HEK293 (cell line): ENCODE data around the gene UBAC2.

ENCODE experiments used
- CTCF ChIA-PET: fragments of 350-600 bp; formaldehyde crosslinking; extraction: SDS; loops from one replicate; lab custom pipeline; 2021; ENCODE audit warnings: antibody characterized with exemption; lab: Yijun Ruan, JAX
- POLR2A ChIA-PET: fragments of 300-600 bp; formaldehyde crosslinking; extraction: SDS; loops from one replicate; lab custom pipeline; 2020; ENCODE audit warnings: antibody characterized with exemption, inconsistent platforms; lab: Yijun Ruan, JAX
- H3K27ac ChIP-seq: fragments of 200-500 bp; sonication (Bioruptor generic); 2 replicates; pipeline ENCODE4 v1.5.1; 2014; ENCODE audit warnings: low read depth, low read length, control low read depth, inconsistent platforms; ENCODE audit errors: extremely low read depth
- H3K36me3 ChIP-seq, 2 experiments: fragments of 200-500 bp in 1 of 2; sonication (Bioruptor generic) in 1 of 2; 1 replicate in 1 of 2; 2 replicates in 1 of 2; pipeline ENCODE4 v1.5.1; 2014 to 2017; ENCODE audit warnings: inconsistent platforms in 2 of 2, low read length in 2 of 2; ENCODE audit not compliant: control insufficient read depth in 2 of 2, insufficient read depth in 1 of 2
- H3K4me1 ChIP-seq: fragments of 200-500 bp; sonication (Bioruptor generic); 2 replicates; pipeline ENCODE4 v1.5.1; 2014; ENCODE audit warnings: mild to moderate bottlenecking, low read length, inconsistent platforms; ENCODE audit not compliant: control insufficient read depth, insufficient read depth
- H3K4me3 ChIP-seq: 2 replicates; pipeline ENCODE4 v1.5.1; 2011; ENCODE audit warnings: low read depth, mild to moderate bottlenecking, control low read depth, low read length, moderate library complexity
- H3K9me3 ChIP-seq: fragments of 200-500 bp; sonication (Bioruptor generic); 2 replicates; pipeline ENCODE4 v1.5.1; 2014; ENCODE audit warnings: low read depth, low read length, inconsistent platforms; ENCODE audit not compliant: control insufficient read depth, insufficient read depth
- BCL6B ChIP-seq: fragments of 450-650 bp; formaldehyde crosslinking; IDR thresholded peaks from 2 replicates; pipeline ENCODE4 v1.5.1; 2017; ENCODE audit warnings: missing biosample characterization, missing genetic modification characterization
- GLI2 ChIP-seq: fragments of 450-650 bp; formaldehyde crosslinking; IDR thresholded peaks from 2 replicates; pipeline ENCODE4; 2017; ENCODE audit warnings: missing biosample characterization, missing genetic modification characterization, low read depth, borderline replicate concordance
- SP7 ChIP-seq: fragments of 450-650 bp; formaldehyde crosslinking; IDR thresholded peaks from 2 replicates; pipeline ENCODE4 v1.5.1; 2016; ENCODE audit warnings: missing biosample characterization, missing genetic modification characterization
- TSHZ1 ChIP-seq: fragments of 450-650 bp; formaldehyde crosslinking; IDR thresholded peaks from 2 replicates; pipeline ENCODE4 v1.5.1; 2016; ENCODE audit warnings: missing biosample characterization, missing genetic modification characterization, borderline replicate concordance
- ZBTB10 ChIP-seq: fragments of 450-650 bp; formaldehyde crosslinking; IDR thresholded peaks from 2 replicates; pipeline ENCODE4 v1.5.1; 2016; ENCODE audit warnings: missing biosample characterization, missing genetic modification characterization
- ZBTB11 ChIP-seq: fragments of 450-650 bp; formaldehyde crosslinking; conservative IDR thresholded peaks from 2 replicates; pipeline ENCODE4 v1.5.1; 2016; ENCODE audit warnings: low read depth, missing biosample characterization, missing genetic modification characterization
- ZFP37 ChIP-seq: fragments of 450-650 bp; formaldehyde crosslinking; IDR thresholded peaks from 2 replicates; pipeline ENCODE4 v1.5.1; 2016; ENCODE audit warnings: missing biosample characterization, missing genetic modification characterization
- ZNF114 ChIP-seq: fragments of 450-650 bp; formaldehyde crosslinking; IDR thresholded peaks from 2 replicates; pipeline ENCODE4 v1.5.0; 2017; ENCODE audit warnings: missing biosample characterization, missing genetic modification characterization
- ZNF133 ChIP-seq: fragments of 450-650 bp; formaldehyde crosslinking; IDR thresholded peaks from 2 replicates; pipeline ENCODE4 v1.5.1; 2016; ENCODE audit warnings: missing biosample characterization, missing genetic modification characterization
- ZNF174 ChIP-seq: fragments of 450-650 bp; formaldehyde crosslinking; IDR thresholded peaks from 2 replicates; pipeline ENCODE4 v1.5.0; 2017; ENCODE audit warnings: missing biosample characterization, mild to moderate bottlenecking, missing genetic modification characterization
- ZNF211 ChIP-seq: fragments of 450-650 bp; formaldehyde crosslinking; IDR thresholded peaks from 2 replicates; pipeline ENCODE4 v1.5.1; 2016; ENCODE audit warnings: low read depth, missing biosample characterization, missing genetic modification characterization
- ZNF24 ChIP-seq: fragments of 450-650 bp; formaldehyde crosslinking; IDR thresholded peaks from 2 replicates; pipeline ENCODE4 v1.5.1; 2016; ENCODE audit warnings: missing biosample characterization, missing genetic modification characterization
- ZNF248 ChIP-seq: fragments of 450-650 bp; formaldehyde crosslinking; IDR thresholded peaks from 2 replicates; pipeline ENCODE4 v1.5.1; 2017; ENCODE audit warnings: missing biosample characterization, missing genetic modification characterization
- ZNF266 ChIP-seq: fragments of 450-650 bp; formaldehyde crosslinking; IDR thresholded peaks from 2 replicates; pipeline ENCODE4 v1.5.1; 2016; ENCODE audit warnings: missing biosample characterization, missing genetic modification characterization, low read depth
- ZNF548 ChIP-seq: fragments of 450-650 bp; formaldehyde crosslinking; IDR thresholded peaks from 2 replicates; pipeline ENCODE4 v1.5.1; 2016; ENCODE audit warnings: missing biosample characterization, missing genetic modification characterization
- ZNF747 ChIP-seq: fragments of 450-650 bp; formaldehyde crosslinking; IDR thresholded peaks from 2 replicates; pipeline ENCODE4 v1.5.1; 2016; ENCODE audit warnings: missing biosample characterization, missing genetic modification characterization
- ZXDB ChIP-seq: fragments of 450-650 bp; formaldehyde crosslinking; IDR thresholded peaks from 2 replicates; pipeline ENCODE4 v1.5.1; 2016; ENCODE audit warnings: missing biosample characterization, missing genetic modification characterization
- TF ChIP-seq, protein P1 (sequence below): fragments of 450-650 bp; formaldehyde crosslinking; IDR thresholded peaks from 2 replicates; pipeline ENCODE4 v1.5.1; 2016; ENCODE audit warnings: missing biosample characterization, missing genetic modification characterization
- TF ChIP-seq, protein P2 (sequence below): fragments of 450-650 bp; formaldehyde crosslinking; IDR thresholded peaks from 2 replicates; pipeline ENCODE4 v1.5.1; 2016; ENCODE audit warnings: missing biosample characterization, missing genetic modification characterization

UBAC2 gene

GRCh38 chr13:99289674-99290337, 89.2 kb downstream of the UBAC2 start (continued):
- TF ChIP-seq, protein P1, sequence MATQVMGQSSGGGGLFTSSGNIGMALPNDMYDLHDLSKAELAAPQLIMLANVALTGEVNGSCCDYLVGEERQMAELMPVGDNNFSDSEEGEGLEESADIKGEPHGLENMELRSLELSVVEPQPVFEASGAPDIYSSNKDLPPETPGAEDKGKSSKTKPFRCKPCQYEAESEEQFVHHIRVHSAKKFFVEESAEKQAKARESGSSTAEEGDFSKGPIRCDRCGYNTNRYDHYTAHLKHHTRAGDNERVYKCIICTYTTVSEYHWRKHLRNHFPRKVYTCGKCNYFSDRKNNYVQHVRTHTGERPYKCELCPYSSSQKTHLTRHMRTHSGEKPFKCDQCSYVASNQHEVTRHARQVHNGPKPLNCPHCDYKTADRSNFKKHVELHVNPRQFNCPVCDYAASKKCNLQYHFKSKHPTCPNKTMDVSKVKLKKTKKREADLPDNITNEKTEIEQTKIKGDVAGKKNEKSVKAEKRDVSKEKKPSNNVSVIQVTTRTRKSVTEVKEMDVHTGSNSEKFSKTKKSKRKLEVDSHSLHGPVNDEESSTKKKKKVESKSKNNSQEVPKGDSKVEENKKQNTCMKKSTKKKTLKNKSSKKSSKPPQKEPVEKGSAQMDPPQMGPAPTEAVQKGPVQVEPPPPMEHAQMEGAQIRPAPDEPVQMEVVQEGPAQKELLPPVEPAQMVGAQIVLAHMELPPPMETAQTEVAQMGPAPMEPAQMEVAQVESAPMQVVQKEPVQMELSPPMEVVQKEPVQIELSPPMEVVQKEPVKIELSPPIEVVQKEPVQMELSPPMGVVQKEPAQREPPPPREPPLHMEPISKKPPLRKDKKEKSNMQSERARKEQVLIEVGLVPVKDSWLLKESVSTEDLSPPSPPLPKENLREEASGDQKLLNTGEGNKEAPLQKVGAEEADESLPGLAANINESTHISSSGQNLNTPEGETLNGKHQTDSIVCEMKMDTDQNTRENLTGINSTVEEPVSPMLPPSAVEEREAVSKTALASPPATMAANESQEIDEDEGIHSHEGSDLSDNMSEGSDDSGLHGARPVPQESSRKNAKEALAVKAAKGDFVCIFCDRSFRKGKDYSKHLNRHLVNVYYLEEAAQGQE, result no peak
- no peak for TF ChIP-seq BCL6B (tag by site-specific recombination)
- no peak for TF ChIP-seq GLI2 (tag by site-specific recombination)
- TF ChIP-seq ZNF266 (tag by site-specific recombination), result no peak
- no peak for TF ChIP-seq ZNF248 (tag by site-specific recombination)
- TF ChIP-seq, all 188 proteins: peak for 0

GRCh38 chr13:99290894-99291293, 90.2 kb downstream of the UBAC2 start:
- Histone ChIP-seq H3K4me3 (no peak overlapping the region), H3K4me1 (no peaks in the 10 kb centered on the region), H3K27ac (no peak overlapping the region), H3K9me3 (no peaks in the 10 kb centered on the region), H3K36me3 (no peaks in the 10 kb centered on the region)
- CTCF ChIA-PET, result no interaction called here
- POLR2A ChIA-PET, result no interaction called here
- no peak for TF ChIP-seq ZNF211 (tag by site-specific recombination)
- TF ChIP-seq ZFP37 (tag by site-specific recombination), result no peak
- no peak for TF ChIP-seq ZNF114 (tag by site-specific recombination)
- TF ChIP-seq ZBTB10, result no peak
- TF ChIP-seq SP7, result no peak
- no peak for TF ChIP-seq ZNF548 (tag by site-specific recombination)
- TF ChIP-seq ZBTB11, result no peak
- TF ChIP-seq ZNF133, result no peak
- TF ChIP-seq TSHZ1 (tag by site-specific recombination), result no peak
- no peak for TF ChIP-seq ZNF747 (tag by site-specific recombination)
- no peak for TF ChIP-seq ZNF174 (tag by site-specific recombination)
- no peak for TF ChIP-seq ZNF24 (tag by site-specific recombination)
- no peak for TF ChIP-seq ZXDB (tag by site-specific recombination)
- TF ChIP-seq, protein P2, sequence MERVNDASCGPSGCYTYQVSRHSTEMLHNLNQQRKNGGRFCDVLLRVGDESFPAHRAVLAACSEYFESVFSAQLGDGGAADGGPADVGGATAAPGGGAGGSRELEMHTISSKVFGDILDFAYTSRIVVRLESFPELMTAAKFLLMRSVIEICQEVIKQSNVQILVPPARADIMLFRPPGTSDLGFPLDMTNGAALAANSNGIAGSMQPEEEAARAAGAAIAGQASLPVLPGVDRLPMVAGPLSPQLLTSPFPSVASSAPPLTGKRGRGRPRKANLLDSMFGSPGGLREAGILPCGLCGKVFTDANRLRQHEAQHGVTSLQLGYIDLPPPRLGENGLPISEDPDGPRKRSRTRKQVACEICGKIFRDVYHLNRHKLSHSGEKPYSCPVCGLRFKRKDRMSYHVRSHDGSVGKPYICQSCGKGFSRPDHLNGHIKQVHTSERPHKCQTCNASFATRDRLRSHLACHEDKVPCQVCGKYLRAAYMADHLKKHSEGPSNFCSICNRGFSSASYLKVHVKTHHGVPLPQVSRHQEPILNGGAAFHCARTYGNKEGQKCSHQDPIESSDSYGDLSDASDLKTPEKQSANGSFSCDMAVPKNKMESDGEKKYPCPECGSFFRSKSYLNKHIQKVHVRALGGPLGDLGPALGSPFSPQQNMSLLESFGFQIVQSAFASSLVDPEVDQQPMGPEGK, result no peak
